Neuron (in vitro differentiated cells): ENCODE results near the gene C5orf15.

ENCODE experiments used
- H2AFZ ChIP-seq: one replicate; pipeline ENCODE4 v1.6.1; 2013; ENCODE audit warnings: low read depth, mild to moderate bottlenecking, inconsistent platforms, low read length, moderate library complexity
- H3K27me3 ChIP-seq: one replicate; pipeline ENCODE4 v1.6.1; 2013; ENCODE audit warnings: low read length; ENCODE audit not compliant: insufficient read depth
- H3K36me3 ChIP-seq: one replicate; pipeline ENCODE4 v1.6.1; 2013; ENCODE audit warnings: low read length; ENCODE audit not compliant: insufficient read depth
- H3K4me1 ChIP-seq: one replicate; pipeline ENCODE4 v1.6.1; 2013; ENCODE audit warnings: low read length; ENCODE audit not compliant: insufficient read depth
- H3K4me3 ChIP-seq: 2 replicates; pipeline ENCODE4 v1.5.1; 2013; ENCODE audit warnings: mild to moderate bottlenecking, low read length, moderate library complexity
- H3K9me3 ChIP-seq: one replicate; pipeline ENCODE4 v1.6.1; 2013; ENCODE audit warnings: low read length

The C5orf15 gene

DNA sequence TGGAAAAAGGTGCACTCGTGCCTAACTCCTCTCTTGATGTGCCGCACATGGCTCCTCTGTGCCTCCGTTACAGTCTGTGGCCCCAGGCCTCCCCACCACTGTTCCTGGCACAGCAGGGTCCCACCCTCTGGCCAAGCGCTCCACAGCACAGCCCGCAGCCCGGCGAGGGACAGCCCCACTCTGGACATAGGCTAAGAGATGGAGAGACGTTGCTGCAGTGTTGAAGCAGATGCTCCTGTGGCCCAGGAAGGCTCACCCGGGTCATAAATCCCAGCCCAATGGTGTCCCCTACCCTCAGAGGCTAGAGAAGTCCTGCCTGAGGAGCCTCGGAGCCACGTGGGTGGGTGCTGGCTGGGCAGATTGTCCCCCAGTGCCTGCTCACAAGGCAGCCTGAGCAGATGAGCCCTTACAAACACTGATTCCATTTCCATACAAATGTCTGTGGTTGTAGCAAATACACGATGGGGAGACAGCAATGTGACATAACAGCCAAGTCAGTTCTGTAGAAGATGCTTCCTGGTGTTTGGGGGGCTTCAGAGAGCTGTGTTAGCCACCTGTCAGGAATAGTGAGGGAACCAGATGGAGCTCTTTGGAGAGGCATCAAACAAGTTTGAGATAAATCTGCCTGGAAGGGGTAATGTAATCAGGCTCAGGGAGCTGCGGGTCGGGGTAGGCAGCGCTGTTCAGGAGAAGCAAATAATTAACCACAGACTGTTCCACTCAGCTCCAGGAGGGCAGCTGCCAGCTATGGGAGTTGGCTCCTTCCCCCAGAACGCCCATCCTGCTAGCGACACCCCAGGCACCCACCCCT lies 41.7 kb downstream of the C5orf15 start:
- Histone ChIP-seq H3K9me3 (peaks cover 2% of the 10 kb centered on the region), H3K27me3 (peaks cover 14% of the 10 kb centered on the region), H3K4me1 (no peaks in the 10 kb centered on the region), H2AFZ (no peak overlapping the region), H3K36me3 (no peaks in the 10 kb centered on the region), H3K4me3 (no peak overlapping the region)

GRCh38 chr5:133925866-133926488 lies 42.4 kb downstream of the C5orf15 start:
- Histone ChIP-seq H3K27me3 (peaks cover 14% of the 10 kb centered on the region), H2AFZ (no peak overlapping the region), H3K4me1 (no peaks in the 10 kb centered on the region), H3K36me3 (no peaks in the 10 kb centered on the region), H3K4me3 (no peak overlapping the region), H3K9me3 (peaks cover 2% of the 10 kb centered on the region)

DNA sequence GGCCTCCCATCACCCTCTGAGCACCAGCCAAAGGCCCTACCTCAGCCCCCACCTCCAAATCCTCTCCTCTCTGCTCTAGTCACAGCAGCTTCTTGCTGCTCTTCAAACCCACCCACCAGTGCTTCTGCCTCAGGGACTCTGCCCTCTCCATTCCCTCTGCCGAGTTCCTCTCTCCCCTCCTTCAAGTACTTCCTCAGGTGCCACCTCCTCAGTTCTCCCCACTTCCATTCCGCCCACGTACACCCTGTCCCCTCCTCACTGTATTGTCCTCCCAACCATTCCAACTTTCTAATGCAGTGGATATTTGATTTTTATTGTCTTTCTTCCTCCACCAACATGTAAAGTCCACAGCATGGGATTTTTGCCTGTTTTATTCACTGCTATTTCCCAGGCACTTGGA lies 43.2 kb downstream of the C5orf15 start:
- H3K27me3 ChIP-seq: peaks cover 14% of the 10 kb centered on the region
- H3K4me3 ChIP-seq: no peak overlapping the region
- no peaks in the 10 kb centered on the region for H3K4me1 ChIP-seq
- no peak overlapping the region for H2AFZ ChIP-seq
- H3K36me3 ChIP-seq: no peaks in the 10 kb centered on the region
- H3K9me3 ChIP-seq: peaks cover under 1% of the 10 kb centered on the region

DNA sequence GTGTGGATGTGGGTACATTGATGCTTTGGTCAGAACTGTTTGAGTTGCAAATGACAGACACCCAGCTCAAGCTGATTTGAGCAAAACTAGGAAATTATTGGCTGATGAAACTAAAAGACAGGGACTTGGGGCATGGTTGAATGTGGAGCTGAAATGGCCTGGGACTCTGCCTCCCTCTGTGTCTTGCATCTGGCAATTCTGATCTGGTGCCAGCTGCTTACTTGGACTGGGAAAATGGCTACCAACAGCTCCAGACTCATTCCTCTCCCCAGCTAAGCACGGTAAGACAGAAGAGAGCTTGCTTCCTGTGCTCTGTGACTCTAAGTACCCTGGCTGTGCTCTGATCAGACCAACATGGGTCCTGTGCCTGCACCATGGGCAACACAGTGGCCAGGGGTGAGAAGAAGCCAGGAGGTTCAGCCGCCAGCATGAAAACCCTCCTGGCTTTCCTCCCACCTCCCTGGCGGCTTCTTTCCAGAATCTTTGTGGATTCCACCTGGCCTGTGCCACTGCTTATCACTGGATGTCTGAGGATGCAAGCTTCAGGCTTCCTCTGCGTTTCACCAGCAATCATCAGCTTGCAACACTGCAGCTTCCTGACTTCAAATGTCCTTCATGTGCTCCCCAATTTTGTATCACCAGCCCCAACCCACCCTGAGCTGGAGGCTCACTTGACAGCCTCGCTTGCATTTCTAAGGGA lies 44.1 kb downstream of the C5orf15 start:
- Histone ChIP-seq H3K9me3 (no peaks in the 10 kb centered on the region), H3K36me3 (no peaks in the 10 kb centered on the region), H3K27me3 (peaks cover 14% of the 10 kb centered on the region), H2AFZ (no peak overlapping the region), H3K4me1 (no peaks in the 10 kb centered on the region), H3K4me3 (no peak overlapping the region)

DNA sequence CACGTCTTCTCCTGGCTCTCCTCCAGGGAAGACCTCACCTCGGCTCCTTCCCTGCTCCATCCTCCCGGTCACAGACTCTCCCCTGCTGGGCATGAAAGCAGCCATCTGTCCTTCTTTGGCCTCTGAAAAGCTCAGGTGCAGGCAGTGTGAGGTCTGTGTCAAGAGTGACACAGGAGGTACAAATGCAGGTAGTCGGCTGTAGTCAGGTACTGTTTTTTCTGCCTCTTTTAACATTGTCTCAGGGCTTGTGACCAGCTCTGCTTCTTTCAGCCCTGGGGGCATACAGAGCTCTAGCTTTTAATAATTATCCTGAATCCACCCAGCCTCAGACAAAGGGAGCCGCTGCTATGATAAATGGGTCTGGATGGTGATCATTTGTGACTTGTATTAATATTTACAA lies 46.4 kb downstream of the C5orf15 start:
- Histone ChIP-seq H3K9me3 (no peaks in the 10 kb centered on the region), H2AFZ (no peak overlapping the region), H3K36me3 (no peaks in the 10 kb centered on the region), H3K27me3 (peaks cover 10% of the 10 kb centered on the region), H3K4me3 (no peak overlapping the region), H3K4me1 (no peaks in the 10 kb centered on the region)

- no peaks in the 10 kb centered on the region for H3K36me3 ChIP-seq
- no peaks in the 10 kb centered on the region for H3K4me1 ChIP-seq
- H3K9me3 ChIP-seq: no peaks in the 10 kb centered on the region
- no peak overlapping the region for H3K4me3 ChIP-seq
- no peak overlapping the region for H2AFZ ChIP-seq
- H3K27me3 ChIP-seq: peaks cover 10% of the 10 kb centered on the region
These were observed 47.4 kb downstream of the C5orf15 start for GRCh38 chr5:133921069-133921468.

GRCh38 chr5:133919148-133920136 lies 49.0 kb downstream of the C5orf15 start:
- Histone ChIP-seq H2AFZ (no peak overlapping the region), H3K36me3 (no peaks in the 10 kb centered on the region), H3K4me3 (no peak overlapping the region), H3K9me3 (no peaks in the 10 kb centered on the region), H3K27me3 (peaks cover 4% of the 10 kb centered on the region), H3K4me1 (no peaks in the 10 kb centered on the region)

GRCh38 chr5:133918731-133919130 lies 49.7 kb downstream of the C5orf15 start:
- H3K9me3 ChIP-seq: no peaks in the 10 kb centered on the region
- no peaks in the 10 kb centered on the region for H3K27me3 ChIP-seq
- no peaks in the 10 kb centered on the region for H3K4me1 ChIP-seq
- no peak overlapping the region for H3K4me3 ChIP-seq
- H3K36me3 ChIP-seq: no peaks in the 10 kb centered on the region
- H2AFZ ChIP-seq: no peak overlapping the region

- H3K27me3 ChIP-seq: no peaks in the 10 kb centered on the region
- no peaks in the 10 kb centered on the region for H3K4me1 ChIP-seq
- no peaks in the 10 kb centered on the region for H3K36me3 ChIP-seq
- H3K9me3 ChIP-seq: no peaks in the 10 kb centered on the region
- no peak overlapping the region for H2AFZ ChIP-seq
- H3K4me3 ChIP-seq: no peak overlapping the region
These were observed 50.1 kb downstream of the C5orf15 start for GRCh38 chr5:133918316-133918715.

GRCh38 chr5:133917785-133918184 lies 50.6 kb downstream of the C5orf15 start:
- Histone ChIP-seq H3K9me3 (no peaks in the 10 kb centered on the region), H3K27me3 (no peaks in the 10 kb centered on the region), H3K36me3 (no peaks in the 10 kb centered on the region), H2AFZ (no peak overlapping the region), H3K4me3 (no peak overlapping the region), H3K4me1 (no peaks in the 10 kb centered on the region)

GRCh38 chr5:133916914-133917313 lies 51.5 kb downstream of the C5orf15 start:
- Histone ChIP-seq H3K9me3 (no peaks in the 10 kb centered on the region), H3K4me3 (no peak overlapping the region), H3K4me1 (no peaks in the 10 kb centered on the region), H3K27me3 (no peaks in the 10 kb centered on the region), H2AFZ (no peak overlapping the region), H3K36me3 (no peaks in the 10 kb centered on the region)

DNA sequence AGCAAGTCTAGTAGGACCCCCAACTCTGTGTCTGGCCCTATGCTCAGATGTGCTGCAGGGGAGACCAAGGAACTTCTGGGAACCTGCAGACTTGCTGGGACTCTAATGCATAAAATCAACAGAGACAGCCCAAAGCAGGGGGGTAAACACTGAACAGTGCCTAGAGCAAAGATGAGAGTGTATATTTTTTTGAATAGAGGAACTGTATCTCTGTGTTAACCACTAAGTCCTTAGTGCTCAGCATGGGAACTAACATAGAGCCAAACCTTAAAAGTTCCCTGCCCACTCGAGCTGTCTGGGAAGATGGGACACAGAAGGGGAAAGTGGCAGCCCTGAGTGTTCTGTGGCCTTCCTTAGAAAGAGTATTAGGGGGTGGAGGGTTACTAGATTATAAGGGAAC lies 51.9 kb downstream of the C5orf15 start:
- H3K4me3 ChIP-seq: no peak overlapping the region
- no peaks in the 10 kb centered on the region for H3K4me1 ChIP-seq
- no peak overlapping the region for H2AFZ ChIP-seq
- peaks cover 3% of the 10 kb centered on the region for H3K27me3 ChIP-seq
- no peaks in the 10 kb centered on the region for H3K36me3 ChIP-seq
- H3K9me3 ChIP-seq: no peaks in the 10 kb centered on the region
